SKM-1 (cell line): ENCODE data around the gene SESN3.
"Not testable (repeated sequence)": the region's sequence is repeated elsewhere in the genome, so short reads cannot be mapped to it uniquely, and the experiment has no call there.

Experiments used
- DNase-seq: peaks from one replicate; lab custom pipeline; 2025; ENCODE audit not compliant: unreplicated experiment; lab: John Stamatoyannopoulos, UW

The SESN3 gene

GRCh38 chr11:95251896-95252295, 20.9 kb upstream of the SESN3 start:
- not testable (repeated sequence) for DNase-seq

DNA sequence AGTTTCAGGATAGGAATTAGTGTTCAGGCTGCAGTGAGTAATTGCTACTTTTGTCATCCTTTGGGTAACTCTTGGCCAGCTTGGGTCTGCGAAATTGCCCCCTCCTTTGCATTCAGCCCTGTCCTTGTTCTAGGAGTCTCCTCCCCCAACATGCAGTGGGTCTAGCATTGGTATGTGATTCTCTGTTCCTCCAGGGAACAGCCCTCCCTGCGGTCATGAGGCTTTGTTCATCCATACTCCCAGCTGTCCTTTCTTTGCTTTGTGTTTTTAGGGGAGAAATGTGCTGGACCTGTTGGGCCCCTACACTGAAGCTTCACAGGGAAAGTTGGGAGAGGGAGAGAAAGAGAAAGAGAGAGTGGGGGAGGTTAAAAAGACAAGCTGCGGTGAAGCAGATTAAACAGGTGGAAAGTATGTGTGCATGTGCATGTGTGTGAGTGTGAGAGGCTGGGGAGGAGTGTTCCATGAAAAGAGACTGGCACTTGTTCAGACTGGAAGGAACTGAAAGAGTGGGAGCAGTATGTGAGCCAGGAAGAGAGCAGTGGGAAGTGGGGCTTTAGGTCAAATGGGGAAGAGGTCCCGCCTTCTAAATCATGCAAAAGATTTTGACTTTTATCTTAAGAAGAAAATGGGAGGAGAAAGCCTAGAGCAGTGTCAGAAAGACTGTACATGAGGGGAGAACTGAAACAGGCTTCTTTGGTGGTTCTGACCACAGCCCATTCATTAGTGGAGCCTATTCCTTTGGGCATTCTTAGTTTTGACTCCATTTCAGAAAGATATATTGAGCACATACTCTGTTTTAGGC, 17.9 kb upstream of the SESN3 start:
- DNase-seq = no peak

GRCh38 chr11:95247883-95248282, 16.9 kb upstream of the SESN3 start:
- no peak for DNase-seq

GRCh38 chr11:95247127-95247684, 16.2 kb upstream of the SESN3 start:
- no peak for DNase-seq

DNA sequence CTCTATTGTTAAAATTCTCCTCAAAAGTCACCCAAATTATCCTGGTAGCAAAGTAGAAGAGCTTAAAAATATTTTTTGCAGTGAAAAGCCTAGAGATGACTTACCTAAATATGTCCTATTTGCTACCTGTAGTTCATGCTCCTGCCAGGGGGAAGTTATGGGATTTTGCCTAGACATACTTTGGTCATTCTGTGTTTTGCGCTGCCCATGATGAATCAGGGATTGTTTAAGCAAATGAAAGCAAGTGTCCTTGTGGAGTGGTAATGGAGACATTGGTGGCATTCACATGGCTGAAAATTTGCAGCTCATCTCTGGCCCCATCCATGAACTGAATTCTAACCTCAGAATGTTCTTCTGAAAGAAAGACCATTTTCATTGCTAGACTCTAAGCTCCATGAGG, 14.6 kb upstream of the SESN3 start:
- DNase-seq = no peak

GRCh38 chr11:95245038-95245437, 14.0 kb upstream of the SESN3 start:
- DNase-seq = no peak

DNA sequence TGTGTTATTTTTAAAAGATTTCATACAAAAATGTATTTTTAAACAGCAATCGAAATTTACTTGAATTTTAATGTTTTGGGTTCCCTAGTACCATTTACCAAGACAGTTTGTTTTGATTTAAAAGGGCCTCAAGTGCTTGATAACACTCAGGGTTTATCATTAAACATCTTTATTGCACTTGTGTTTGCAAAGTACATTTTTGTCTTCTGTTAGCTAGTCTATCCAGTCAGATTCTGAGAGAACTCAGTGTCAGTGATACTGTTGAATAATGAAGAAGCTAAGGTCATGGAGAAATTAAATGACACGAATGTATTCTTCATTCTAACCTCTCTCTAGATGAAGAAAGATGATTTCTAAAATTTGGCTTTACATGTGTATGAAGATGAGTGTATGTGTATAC, 12.7 kb upstream of the SESN3 start:
- no peak for DNase-seq

- no peak for DNase-seq
These were observed 12.0 kb upstream of the SESN3 start for GRCh38 chr11:95242845-95243605.

DNA sequence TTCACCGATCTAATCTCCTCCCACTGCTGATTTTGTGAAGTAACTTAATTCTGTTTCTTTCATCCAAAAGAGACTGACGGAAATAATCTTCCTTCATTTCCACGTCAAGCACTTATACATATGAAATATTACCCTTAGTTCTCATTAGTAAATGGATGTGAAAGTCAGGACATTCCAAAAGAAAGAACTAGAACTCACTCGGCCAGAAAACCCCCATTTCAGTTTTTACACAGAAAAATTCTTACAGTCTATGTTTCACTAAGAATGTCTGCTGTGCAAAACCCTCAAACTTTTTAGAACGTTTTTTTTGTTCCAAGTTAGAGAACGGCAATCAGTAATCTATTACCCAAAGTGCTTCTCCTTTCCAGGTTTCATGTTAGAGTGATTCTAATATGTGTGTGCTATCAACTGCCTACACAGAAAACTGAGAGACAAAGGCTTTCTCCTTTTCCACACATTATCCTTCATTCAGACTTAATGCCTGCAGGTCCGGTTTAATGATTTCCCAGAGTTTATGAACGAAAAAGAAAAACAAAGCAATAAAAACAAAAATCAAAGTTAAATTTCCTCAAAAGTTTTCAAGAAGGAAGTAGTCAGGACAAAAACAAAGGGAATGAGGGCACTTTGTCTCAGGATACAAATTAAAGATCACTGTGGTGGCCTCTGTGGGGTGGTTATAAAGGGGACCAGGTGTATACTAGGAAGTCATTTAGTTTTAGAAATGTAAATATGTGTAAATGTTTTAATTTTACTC, 11.3 kb upstream of the SESN3 start:
- DNase-seq = no peak

GRCh38 chr11:95241681-95242081, 10.7 kb upstream of the SESN3 start:
- no peak for DNase-seq

GRCh38 chr11:95239871-95240649, 9.1 kb upstream of the SESN3 start:
- no peak for DNase-seq

DNA sequence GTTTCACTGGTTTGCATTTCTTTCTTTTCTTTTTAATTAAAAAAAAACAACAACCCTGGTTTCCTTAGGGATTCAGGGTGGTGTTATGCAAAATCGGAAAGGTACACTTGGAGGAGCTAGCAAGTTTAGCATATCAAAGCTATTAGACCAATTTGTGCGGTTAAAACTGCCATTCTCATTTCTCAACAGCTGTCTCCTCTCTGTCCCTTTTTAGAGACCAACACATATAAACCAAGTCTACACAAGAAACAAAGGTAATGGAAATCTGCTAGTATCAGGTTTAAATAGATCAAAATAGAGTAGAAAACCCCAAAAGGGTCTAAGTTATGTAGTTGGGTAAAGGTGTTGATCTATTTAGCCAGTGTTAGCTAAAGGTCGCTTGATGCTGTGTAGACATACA, 1.7 kb upstream of the SESN3 start:
- no peak for DNase-seq

- peak; percentile 31 for DNase-seq
These were observed 1.0 kb upstream of the SESN3 start for GRCh38 chr11:95231881-95232605.

GRCh38 chr11:95230810-95231126, 234 bp downstream of the SESN3 start:
- no peak for DNase-seq

DNA sequence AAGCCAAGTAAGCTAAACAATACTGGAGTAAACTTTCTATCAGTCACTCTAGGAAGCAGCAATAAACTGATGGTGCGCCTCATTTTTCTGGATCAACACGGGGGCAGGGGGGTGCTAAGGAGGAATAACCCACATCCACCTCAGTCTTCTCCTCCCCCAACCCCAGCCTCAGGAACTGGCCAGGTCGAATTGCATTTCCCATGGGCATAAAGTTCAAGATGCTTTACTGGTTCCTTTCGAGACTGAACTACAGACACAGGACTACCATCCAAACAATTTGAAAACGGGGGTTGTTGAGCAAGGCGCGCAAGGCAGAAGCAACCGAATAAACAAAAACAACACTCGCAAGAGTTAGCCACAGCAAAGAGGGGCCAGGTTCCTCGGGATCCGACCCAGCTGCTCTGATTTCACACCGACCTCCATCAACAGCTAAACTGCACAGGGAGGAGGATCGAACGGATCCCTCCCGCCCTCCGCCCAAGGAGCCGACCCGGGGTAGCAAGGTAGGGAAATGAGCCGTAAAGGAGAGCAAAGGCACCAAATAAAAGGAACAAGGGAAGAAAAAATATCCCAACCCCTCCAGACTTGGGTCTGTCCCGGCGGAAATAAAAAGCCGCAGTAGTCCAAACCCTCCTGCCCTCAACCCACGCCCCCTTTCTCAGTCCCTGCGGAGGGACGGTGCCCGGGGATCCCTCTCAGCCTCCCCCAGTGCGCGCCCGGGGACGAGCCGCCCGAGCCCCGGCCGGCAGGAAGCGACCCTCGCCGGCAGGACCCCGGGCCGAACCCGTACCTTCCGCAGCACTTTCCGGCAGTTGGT, 801 bp downstream of the SESN3 start:
- no peak for DNase-seq

DNA sequence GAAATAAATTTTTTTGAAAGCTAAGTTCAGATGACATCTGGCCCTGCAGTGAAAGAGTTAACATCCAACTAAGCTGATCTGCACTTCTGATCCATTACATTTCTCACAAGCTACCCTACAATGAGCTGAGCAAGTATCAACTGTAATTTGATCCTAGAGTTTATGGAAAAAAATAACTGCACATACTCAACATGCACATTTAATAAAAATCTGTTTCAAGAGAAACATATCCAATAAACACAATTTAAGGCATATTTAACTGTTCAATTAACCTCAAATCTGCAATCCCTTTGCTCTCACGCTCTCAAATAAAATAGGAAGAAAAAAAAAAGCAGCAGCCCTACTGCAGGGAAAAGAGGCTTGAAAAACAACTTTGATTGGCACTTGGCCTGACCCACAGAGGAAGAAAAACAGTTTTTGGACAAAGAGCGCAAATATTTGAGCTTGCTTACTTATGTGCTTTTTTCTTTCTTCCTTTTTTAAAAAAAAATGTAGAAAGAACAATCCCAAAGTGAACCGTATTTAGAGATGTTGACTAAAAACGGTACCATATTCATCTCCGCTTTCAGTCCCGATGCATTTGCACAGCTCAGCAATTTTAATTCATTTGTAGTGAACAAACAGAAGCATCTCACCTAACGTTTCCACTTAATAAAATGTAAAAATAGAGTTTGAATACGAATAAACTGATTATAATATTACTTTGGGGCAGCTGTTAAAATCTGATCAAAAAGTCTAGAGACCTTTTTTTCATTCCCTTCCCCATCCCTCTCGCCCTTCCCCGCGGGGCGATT, 1.6 kb downstream of the SESN3 start:
- no peak for DNase-seq

GRCh38 chr11:95228081-95228749, 2.8 kb downstream of the SESN3 start:
- no peak for DNase-seq

- DNase-seq = not testable (repeated sequence)
These were observed 3.9 kb downstream of the SESN3 start for GRCh38 chr11:95227060-95227459.
